GM12878 (cell line): ENCODE measurements around the gene COL20A1.

ENCODE experiments used
- POLR2A ChIP-seq: IDR thresholded peaks from 2 replicates; pipeline ENCODE4 v1.6.1; 2011; ENCODE audit warnings: low read depth, mild to moderate bottlenecking, low read length
- ZZZ3 ChIP-seq: IDR thresholded peaks from 2 replicates; pipeline ENCODE4 v1.6.1; 2011; ENCODE audit warnings: low read depth; ENCODE audit not compliant: control insufficient read depth, insufficient read length
- TF ChIP-seq, protein P1 (sequence below), 3 experiments: IDR thresholded peaks in 2 of 3; conservative IDR thresholded peaks in 1 of 3; 2 replicates each; pipeline ENCODE4 v1.5.1; 2011; ENCODE audit warnings: low read depth in 3 of 3, low read length in 3 of 3, mild to moderate bottlenecking in 3 of 3, control low read depth in 2 of 3, moderate library complexity in 2 of 3, inconsistent platforms in 1 of 3, mixed read lengths in 1 of 3; ENCODE audit not compliant: control insufficient read depth in 2 of 3, insufficient read depth in 1 of 3; ENCODE audit errors: extremely low read depth in 1 of 3

DNA sequence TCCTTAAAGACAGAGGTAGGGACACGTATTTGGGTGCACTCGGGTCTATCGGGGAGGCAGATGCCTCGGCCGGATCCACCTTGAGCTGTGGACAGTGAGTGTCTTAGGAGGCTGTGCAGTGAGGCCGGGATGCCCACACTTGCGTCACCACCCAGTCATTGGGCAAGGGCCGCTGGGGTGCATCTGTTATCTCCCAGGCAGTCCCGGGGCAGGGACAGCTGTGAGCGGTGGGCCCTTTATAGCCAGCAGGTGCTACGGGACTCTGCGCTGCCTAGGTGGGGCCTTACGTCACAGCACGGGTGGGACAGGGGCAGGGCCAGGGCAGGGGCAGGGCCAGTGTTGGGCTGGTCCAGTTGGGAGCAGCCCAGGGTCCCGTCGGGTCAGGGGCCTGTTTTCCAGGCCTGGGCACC, 689 bp upstream of the COL20A1 start:
- TF ChIP-seq POLR2A (no peak; the same call in none of the 2 replicates), ZZZ3 (no peak)
- TF ChIP-seq, protein P1, sequence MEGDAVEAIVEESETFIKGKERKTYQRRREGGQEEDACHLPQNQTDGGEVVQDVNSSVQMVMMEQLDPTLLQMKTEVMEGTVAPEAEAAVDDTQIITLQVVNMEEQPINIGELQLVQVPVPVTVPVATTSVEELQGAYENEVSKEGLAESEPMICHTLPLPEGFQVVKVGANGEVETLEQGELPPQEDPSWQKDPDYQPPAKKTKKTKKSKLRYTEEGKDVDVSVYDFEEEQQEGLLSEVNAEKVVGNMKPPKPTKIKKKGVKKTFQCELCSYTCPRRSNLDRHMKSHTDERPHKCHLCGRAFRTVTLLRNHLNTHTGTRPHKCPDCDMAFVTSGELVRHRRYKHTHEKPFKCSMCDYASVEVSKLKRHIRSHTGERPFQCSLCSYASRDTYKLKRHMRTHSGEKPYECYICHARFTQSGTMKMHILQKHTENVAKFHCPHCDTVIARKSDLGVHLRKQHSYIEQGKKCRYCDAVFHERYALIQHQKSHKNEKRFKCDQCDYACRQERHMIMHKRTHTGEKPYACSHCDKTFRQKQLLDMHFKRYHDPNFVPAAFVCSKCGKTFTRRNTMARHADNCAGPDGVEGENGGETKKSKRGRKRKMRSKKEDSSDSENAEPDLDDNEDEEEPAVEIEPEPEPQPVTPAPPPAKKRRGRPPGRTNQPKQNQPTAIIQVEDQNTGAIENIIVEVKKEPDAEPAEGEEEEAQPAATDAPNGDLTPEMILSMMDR (IDR thresholded peaks at IDR 0.05 in 2 of 3, conservative IDR thresholded peaks at IDR 0.05 in 1 of 3; ENCODE audit: control insufficient read depth in 2 of 3, extremely low read depth in 1 of 3, insufficient read depth in 1 of 3, low read depth in 3 of 3, low read length in 3 of 3): no peak
